GM19328 (cell line): ENCODE results near the gene SUMO1.
"Not testable (repeated sequence)": the region's sequence is repeated elsewhere in the genome, so short reads cannot be mapped to it uniquely, and the experiment has no call there.

ENCODE experiments used
- ATAC-seq: cut with Tn5 transposase; IDR thresholded peaks from one replicate; pipeline ENCODE4 v1.9.1; 2021; ENCODE audit warnings: mild to moderate bottlenecking, moderate library complexity; ENCODE audit not compliant: unreplicated experiment

The SUMO1 gene

GRCh38 chr2:202238234-202239197 is at the start of gene SUMO1:
Gene SUMO1 (minus strand): TSS chr2:202238597. CDS start chr2:202238451, 146 bp downstream.
- ATAC-seq = peak; percentile 97

GRCh38 chr2:202286595-202286994 is 48.2 kb upstream of the SUMO1 start:
- no peak for ATAC-seq

- ATAC-seq = no peak
Observed at GRCh38 chr2:202278944-202279343, 40.5 kb upstream of the SUMO1 start.

- ATAC-seq = no peak
Observed at GRCh38 chr2:202278036-202278760, 39.8 kb upstream of the SUMO1 start.

- ATAC-seq = not testable (repeated sequence)
Observed at GRCh38 chr2:202276078-202276720, 37.8 kb upstream of the SUMO1 start.

GRCh38 chr2:202270487-202270886 is 32.1 kb upstream of the SUMO1 start:
- ATAC-seq = no peak

GRCh38 chr2:202269585-202269984 is 31.2 kb upstream of the SUMO1 start:
- ATAC-seq = no peak

- ATAC-seq = no peak
Observed at GRCh38 chr2:202267495-202267894, 29.1 kb upstream of the SUMO1 start.

GRCh38 chr2:202265467-202266277 is 27.3 kb upstream of the SUMO1 start, which contains the start of gene NOP58:
Gene NOP58 (plus strand): TSS chr2:202265763. CDS start chr2:202265942, 179 bp downstream.
- peak; percentile 82 for ATAC-seq

- no peak for ATAC-seq
Observed at GRCh38 chr2:202261531-202261930, 23.1 kb upstream of the SUMO1 start.

- no peak for ATAC-seq
Observed at GRCh38 chr2:202251494-202251893, 13.1 kb upstream of the SUMO1 start.

GRCh38 chr2:202249521-202250253 is 11.3 kb upstream of the SUMO1 start:
- no peak for ATAC-seq

- not testable (repeated sequence) for ATAC-seq
Observed at GRCh38 chr2:202247710-202248109, 9.3 kb upstream of the SUMO1 start.

GRCh38 chr2:202237787-202238233 is 587 bp downstream of the SUMO1 start:
- ATAC-seq = peak; percentile 34

- ATAC-seq = no peak
Observed at GRCh38 chr2:202221873-202222272, 16.5 kb downstream of the SUMO1 start.

- ATAC-seq = no peak
Observed at GRCh38 chr2:202215179-202215578, 23.2 kb downstream of the SUMO1 start.

GRCh38 chr2:202208526-202208925 is 29.9 kb downstream of the SUMO1 start:
- ATAC-seq = no peak

GRCh38 chr2:202204855-202205254 is 33.5 kb downstream of the SUMO1 start:
- ATAC-seq = no peak

- ATAC-seq = no peak
Observed at GRCh38 chr2:202203348-202203747, 35.0 kb downstream of the SUMO1 start.
